Measurements from ENCODE around the gene FMOD.
"Not testable (repeated sequence)": the region's sequence is repeated elsewhere in the genome, so short reads cannot be mapped to it uniquely, and the experiment has no call there.

FMOD gene

DNA sequence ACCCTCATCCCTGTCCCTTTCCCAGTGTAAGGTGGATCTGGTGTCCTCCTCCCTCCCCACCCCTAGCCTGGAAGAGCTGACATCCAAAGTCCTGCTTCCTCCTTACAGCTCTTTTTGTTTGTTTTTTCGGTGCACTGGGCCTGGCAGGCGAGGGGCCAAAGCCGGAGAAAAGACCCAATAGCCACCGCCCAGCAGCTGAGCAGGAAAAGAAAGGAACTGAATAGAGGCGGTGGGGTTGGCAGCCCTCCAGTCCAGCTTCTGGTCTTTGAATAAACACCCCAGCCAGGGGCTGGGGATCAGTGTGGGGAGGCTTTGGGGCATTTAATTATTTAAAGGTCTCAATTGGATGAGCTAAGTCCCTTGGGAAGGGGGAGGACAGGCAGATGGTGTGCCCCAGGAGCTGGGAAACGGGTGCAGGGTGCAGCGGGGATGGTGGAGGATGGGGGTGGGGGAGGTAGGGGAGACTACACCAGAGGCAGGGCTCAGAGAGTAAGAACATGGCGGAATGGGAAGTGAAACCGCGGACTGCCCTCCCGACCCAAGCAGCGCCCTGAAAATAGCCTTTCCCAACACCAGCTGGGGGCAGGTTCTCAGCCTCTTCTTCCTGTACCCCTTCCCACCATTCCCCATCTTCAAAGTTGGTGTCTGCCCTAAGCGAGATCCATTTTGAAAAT lies 25.4 kb downstream of the FMOD start:
- no peak for DNase-seq

DNA sequence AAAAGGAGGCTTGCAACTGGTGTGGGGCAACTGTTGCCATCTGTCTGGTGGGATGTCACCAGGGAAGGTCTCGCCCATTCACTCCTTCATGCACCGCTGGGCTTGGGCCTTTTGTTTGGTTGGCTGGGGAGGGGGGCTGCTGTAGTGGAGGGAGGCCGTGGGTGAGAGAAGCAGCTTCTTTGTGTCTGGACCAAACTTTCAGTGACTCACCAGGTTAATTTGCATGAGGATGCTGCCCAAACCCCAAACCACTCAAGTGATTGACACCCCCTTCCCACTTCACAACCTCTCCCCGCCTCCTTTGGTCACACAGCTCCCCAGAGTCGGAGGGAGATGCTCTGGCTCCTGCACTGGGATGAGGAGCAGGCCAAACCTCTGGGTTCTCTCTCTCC lies 25.9 kb downstream of the FMOD start:
- DNase-seq, result peak in 2 of 6 experiments; percentile 13 to 29

DNA sequence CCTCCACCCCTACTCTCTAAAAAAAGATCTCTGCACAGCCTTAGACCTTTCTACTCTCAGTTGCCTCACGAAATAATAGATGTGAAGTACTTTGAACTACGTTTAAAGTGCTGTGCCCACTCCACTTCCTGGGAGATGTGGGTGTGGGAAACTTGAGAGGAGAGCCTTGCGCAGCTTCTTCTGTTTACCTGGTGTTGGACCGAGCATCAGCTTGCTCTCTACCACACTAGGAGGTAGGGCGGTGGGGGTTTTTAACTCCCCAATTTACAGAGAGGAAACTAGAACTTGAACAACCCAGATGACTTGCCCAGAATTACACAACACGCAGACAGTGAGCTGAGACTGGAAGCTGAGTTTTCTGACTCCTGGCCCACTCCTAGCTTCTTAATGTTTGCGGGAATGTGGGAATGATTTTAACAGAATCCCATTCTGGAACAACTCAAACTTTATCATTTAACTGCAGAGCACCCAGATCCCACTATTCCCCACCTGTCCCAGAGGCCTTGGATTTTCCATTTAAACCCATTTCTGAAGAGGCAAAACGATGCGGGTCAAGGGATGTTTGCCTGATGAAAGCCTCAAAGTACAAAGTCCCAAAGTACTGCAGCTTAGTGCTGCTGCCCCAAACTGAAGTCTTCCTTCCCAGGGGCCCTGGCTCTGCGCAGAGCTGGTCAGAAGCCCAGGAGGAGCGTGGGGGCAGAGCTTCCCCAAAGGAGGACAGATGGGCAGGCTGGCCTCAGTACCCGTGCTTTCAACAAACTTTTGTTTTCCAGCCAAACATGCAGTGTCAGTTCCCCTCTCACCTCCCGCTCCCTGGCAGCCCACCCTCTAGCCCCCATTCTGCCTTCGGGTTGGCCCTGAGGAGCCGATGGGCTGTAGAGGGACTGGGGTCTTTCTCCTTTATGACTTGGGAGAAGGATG lies 26.6 kb downstream of the FMOD start:
- peak; percentile 42 to 90 (median 72) for DNase-seq

DNA sequence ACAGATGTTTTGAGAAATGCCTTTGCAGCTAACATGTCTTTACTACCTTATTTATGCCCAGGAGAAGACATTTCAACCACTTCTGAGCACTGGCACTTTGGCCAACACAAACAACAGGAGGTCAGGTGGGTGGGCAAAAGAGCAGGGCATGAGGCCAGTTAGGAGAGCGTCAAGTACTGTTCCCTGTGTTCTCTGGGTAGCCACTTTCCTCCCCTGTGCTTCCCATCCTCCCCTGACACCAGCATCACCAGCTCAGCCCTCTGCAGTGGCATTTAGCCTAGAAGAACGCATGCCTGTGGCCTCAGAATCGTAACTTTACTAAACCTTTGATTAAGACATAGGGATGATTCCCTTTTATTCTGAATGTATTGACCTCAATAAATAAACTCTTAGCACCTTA lies 27.3 kb downstream of the FMOD start:
- DNase-seq, result no peak

DNA sequence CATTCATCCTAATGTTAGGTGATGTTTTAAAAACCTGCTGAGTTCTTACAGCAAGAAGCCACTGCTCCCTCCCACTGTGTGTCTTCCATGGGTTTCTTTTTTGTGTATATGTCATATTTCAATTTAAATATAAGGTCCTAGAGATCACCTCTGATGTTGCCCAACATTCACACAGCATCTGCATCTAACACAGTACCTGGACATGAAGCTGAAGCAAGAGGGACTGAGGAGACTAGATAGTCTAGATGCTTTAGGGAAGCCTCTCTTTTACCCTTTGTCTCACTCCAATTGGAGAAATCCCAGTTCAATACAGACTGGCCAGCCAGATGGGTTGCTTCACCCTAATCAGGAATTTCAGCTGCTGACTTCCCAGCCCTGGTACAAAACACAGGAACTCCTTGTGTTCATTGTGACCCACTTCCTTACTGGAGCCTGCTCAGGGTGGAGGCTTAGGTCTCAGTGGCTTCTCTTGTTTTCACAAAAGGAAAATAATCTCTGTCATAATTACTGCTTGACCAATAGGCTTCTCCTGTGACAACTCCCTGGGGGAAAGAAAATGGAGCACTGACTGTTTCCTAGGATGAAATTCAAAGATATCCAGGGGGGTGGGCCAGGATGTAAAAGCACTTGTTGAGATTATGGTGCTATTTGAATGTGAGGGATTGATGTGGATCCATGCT lies 28.3 kb downstream of the FMOD start:
- DNase-seq, result no peak

DNA sequence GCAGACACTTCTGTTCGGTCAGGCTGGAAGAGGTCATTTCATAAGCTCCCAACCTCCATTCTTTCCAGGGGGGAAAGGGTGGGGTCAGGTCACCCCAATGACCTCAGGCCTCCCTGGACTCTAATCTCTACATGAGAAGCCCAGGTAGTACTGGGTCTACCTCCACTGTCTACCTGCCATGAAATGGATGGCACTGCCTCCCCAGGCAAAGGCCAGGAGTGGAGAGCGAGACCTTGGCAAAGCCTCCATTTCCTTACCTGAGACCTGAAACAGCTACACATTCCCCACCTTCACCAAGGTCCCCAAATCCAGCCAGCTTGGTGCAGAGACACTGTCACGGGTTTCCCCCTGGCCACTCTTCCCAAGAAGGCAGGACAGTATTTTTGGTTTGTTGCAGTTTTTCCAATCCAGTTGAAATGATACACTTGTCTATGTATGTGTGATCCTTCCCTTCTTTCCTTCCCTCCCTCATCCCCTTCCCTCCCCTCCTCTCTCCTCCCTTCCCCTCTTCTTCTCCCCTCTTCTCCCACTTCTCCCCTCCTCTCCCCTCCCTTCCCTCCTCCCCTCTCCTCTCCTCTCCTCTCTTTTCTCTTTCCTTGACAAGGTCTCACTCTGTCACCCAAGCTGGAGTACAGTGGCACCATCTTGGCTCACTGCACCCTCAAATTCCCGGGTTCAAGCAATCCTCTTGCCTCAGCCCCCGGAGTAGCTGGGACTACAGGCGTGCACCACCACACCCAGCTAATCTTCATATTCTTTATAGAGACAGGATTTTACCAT lies 29.5 kb downstream of the FMOD start:
- peak in 1 of 6 experiments; percentile 19 for DNase-seq

DNA sequence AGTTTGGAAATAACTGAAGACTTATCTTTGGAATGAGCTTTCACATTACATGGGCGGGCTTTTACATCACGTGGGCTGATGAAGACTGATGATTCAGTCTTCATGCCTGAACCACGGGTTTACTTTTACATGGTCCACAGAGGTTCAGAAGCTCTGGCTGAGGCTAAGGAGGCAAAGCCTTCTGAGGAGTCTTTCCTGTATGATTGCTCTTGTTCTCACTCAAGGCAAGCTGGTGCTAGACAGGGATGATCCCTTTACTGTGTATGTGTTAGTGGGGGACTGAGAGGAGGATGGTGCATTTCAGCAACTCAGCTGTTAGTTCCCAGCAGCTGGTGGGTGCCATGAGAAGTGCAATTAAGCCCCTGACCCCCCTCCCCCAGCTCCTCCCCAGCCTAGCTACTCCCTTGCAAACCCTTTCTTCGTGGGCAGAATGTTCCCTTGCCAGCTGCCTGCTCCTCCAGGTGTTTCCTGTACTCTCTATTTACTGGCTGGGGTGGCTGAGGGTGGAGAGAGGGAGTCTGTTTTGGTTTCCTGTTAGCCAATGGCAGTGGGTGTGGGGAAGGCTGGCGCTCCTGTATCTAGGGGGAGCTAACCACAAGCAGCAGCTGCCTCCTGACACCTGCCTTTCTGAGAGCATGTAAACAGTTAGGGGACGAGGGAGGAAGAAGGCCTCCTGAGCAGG lies 30.2 kb downstream of the FMOD start:
- peak; percentile 53 to 88 (median 79) for DNase-seq

DNA sequence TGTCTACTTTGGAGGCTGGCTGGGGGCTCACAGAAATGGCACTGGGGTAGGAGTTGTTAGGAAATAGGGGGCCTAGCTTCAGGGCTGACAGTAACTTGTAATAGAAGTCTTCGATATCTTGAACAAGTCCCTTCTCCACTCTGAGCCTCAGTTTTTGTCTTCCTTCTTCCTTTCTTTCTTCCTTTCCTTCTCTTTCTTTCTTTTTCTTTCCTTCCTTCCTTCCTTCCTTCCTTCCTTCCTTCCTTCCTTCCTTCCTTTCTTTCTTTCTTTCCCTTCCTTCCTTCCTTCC lies 32.7 kb downstream of the FMOD start:
- no peak for DNase-seq

DNA sequence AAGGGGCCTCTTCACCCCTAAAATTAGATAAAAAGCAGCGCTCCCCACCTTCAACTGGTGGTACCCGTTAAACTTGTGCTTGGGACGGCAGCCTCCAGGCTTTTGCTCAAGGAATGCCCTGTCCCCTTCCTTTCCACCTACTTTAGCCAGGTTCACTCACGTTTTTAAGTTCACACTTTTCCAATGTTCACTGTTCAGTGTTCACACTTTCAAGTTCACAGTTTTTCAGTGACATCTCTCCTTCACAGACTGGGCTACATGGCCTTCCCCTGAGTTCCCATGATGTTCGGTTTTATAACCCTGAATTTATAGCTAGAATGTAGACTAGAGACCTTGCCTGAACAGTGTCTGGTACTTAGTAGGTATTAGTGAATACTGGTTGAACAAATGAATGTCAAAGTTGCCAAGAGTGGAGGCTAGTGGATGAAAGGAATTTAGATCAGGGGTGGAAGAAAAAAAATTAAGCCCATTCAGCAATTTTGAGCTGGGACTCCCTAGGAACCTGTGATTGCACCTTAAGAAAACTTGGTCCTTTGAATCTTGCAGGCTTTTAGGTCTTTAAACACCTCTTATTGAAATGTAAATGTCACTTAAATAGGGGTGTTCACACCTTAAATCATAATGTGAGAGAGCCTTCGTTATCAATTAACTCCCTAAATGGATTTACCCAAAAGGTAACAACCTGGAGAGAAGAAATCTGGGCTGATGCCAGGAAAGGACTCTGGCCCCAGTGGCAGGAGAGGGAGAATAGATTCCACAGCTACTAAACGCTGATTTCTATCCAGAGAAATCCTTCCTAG lies 33.3 kb downstream of the FMOD start:
- no peak for DNase-seq

DNA sequence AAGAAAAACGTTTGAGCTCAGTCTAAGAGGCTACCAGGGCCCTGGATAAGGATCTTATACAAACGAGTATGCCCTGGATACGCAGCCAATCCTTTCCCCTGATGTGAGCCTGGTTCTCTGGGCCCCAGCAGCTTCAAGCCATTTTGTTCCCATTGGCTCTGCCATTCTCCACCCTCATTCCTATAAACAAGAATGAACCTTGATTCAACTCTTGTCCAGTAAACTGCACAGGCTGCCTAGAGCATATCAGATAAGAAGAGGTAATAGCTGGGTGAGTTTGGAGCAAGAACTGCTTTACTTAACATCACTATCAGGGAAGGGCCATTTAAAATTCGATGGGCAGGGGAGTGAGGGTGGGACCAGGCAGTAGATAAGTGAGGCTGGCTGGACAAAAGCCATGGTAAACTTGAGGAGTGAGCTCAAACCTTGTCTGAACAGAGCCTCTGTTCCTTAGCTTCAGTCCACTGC lies 34.3 kb downstream of the FMOD start:
- no peak for DNase-seq

DNA sequence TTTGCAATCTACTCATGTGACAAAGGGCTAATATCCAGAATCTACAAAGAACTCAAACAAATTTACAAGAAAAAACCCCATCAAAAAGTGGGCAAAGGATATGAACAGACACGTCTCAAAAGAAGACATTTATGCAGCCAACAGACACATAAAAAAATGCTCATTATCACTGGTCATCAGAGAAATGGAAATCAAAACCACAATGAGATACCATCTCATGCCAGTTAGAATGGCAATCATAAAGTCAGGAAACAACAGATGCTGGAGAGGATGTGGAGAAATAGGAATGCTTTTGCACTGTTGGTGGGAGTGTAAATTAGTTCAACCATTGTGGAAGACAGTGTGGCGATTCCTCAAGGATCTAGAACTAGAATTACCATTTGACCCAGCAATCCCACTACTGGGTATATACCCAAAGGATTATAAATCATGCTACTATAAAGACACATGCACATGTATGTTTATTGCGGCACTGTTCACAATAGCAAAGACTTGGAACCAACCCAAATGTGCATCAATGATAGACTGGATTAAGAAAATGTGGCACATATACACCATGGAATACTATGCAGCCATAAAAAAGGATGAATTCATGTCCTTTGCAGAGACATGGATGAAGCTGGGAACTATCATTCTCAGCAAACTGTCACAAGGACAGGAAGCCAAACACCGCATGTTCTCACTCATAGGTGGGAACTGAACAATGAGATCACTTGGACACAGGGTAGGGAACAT lies 36.7 kb downstream of the FMOD start:
- DNase-seq, result not testable (repeated sequence)

DNA sequence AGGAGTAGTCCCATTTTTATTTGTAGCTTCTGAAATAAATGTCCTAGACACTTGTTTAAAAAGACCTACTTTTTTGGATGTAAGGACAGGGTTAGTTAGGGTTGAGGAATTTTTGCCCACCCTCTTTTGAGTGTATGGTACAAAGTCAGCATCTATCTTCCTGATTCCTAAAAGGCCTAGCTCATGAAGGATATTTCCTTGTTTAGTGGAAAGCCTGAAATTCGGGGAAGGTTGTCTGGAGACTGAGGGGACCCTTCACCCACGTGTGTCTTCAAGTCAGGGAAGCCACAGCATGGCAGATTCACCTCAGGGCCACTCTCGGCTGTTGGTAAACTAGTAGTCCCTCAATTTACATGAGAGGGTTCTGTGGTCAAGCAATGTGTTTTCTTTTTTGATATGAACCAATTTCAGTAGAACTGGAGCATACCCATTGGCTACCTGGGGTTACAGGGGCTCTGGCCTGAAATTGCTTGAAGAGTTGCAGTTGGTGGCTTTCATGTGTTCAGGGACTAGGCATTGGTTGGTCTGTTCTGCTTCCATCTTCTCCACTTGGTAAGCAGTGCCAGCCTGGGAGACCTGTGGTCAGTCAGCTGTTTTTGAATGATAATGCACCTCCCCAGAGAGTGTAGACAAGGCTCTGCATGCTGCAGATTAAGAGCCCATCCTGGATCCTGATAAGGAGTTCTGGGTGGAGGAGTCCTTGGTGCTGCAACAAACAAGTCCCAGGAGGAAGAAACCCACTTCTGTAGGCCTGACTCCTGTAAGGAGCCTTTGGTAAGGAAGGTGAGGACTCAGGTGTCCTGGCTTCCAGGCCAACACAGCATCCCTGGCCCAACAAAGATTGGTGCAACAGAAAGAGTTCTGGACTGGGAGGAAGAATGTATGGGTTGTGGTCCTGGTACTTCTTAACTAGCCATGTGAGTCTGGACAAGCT lies 39.3 kb downstream of the FMOD start:
- peak in 1 of 6 experiments; percentile 33 for DNase-seq

DNA sequence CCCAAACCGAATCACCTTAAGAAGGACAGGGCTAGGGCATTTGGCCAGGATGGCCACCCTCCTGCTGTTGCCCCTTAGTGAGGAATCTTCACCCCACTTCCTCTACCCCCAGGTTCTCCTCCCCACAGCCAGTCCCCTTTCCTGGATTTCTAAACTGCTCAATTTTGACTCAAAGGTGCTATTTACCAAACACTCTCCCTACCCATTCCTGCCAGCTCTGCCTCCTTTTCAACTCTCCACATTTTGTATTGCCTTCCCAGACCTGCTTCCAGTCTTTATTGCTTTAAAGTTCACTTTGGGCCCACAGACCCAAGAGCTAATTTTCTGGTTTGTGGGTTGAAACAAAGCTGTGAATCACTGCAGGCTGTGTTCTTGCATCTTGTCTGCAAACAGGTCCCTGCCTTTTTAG lies 42.0 kb downstream of the FMOD start:
- DNase-seq, result peak in 1 of 6 experiments; percentile 52

DNA sequence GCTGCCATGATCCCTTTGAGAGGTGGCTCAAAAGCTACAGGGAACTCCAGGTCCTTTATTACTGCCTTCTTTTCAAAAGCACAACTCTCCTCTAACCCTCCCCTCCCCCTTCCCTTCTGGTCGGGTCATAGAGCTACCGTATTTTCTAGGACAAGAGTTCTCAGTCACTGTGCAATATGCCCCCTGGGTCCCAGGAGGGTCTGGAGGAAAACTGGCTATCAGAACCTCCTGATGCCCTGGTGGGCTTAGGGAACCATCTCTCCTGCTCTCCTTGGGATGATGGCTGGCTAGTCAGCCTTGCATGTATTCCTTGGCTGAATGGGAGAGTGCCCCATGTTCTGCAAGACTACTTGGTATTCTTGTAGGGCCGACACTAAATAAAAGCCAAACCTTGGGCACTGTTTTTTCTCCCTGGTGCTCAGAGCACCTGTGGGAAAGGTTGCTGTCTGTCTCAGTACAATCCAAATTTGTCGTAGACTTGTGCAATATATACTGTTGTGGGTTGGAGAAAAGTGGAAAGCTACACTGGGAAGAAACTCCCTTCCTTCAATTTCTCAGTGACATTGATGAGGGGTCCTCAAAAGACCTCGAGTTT lies 42.5 kb downstream of the FMOD start:
- DNase-seq, result peak in 1 of 6 experiments; percentile 56

DNA sequence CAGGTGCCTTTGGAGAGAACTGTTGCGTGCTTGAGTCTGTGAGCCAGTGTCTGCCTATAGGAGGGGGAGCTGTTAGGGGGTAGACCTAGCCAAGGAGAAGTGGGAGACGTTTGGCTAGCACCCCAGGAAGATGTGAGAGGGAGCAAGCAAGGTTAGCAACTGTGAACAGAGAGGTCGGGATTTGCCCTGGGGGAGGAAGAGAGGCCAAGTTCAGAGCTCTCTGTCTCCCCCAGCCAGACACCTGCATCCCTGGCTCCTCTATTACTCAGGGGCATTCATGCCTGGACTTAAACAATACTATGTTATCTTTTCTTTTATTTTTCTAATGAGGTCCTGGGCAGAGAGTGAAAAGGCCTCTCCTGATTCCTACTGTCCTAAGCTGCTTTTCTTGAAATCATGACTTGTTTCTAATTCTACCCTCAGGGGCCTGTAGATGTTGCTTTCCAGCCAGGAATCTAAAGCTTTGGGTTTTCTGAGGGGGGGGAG lies 43.2 kb downstream of the FMOD start:
- peak in 1 of 6 experiments; percentile 52 for DNase-seq

DNA sequence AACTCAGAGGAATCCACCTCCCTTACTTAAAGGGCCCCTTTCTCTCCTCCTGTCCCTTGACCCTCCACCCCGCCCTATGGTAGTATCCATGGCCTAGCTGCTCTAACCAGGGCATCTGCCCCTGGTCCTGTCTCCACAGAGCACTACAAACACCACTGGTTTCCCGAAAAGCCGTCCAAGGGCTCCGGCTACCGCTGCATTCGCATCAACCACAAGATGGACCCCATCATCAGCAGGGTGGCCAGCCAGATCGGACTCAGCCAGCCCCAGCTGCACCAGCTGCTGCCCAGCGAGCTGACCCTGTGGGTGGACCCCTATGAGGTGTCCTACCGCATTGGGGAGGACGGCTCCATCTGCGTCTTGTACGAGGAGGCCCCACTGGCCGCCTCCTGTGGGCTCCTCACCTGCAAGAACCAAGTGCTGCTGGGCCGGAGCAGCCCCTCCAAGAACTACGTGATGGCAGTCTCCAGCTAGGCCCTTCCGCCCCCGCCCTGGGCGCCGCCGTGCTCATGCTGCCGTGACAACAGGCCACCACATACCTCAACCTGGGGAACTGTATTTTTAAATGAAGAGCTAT lies 43.9 kb downstream of the FMOD start:
- peak in 4 of 6 experiments; percentile 19 to 67 (median 32) for DNase-seq

DNA sequence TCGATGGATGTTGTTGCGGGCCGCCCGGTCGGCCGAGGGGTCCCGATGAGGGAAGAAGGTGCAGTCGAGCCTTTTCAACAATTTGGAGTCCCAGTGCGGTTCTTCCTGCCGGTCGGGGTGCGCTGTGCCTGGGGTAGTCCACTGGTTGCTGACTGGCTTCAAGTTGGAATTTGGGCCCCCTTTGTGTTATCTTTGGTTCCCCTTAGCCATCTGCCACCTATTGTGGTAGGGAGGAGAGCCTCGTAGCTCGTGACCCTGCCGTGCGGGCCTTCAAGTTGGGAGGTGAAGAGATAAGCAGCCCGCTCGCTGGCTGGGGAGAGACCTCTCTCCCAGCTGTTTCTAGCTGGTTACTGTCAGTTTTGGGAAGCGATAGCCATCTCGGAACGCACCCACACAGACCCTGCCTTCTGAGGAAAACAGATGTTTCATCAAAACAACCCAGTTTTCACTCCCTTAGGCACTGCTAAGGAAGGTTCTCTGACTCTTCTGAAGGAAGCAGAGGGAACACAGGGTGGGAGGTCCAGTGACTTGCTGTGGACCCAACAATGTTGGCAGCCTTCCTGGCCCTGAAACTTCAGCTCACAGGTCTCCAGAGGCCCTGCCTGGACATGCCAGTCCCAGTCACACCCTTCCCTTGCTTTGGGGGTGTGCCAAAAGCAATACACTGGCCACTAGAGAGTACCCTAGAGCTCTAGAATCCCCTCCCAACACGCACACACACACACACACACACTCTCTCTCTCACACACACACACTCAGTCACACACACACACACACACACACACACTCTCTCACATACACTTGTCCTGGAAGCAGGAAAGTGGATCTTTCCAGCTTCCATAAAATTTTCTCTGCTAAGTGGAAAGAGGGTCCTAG lies 44.6 kb downstream of the FMOD start:
- DNase-seq, result peak in 5 of 6 experiments; percentile 20 to 77 (median 43)

DNA sequence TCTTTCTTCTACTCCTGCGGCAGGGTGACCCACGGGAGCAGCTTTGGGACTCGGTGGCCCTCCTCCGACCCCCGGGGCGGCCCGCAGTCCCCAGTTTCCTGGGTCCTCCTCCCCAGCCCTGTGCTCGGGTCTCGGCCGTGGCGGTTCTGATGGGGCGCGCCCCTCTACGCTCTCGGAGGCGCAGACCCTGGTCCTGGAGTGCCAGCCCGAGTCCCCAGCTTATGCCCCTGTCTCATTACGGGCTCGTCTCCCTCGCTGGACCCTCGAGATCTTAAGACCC lies 45.2 kb downstream of the FMOD start:
- peak in 3 of 6 experiments; percentile 53 to 80 (median 71) for DNase-seq
